Endothelial cell of umbilical vein (primary cell): ENCODE measurements around the gene RAB4A.
A peak's percentile ranks its signal among the peaks of the same experiment; 100 is the strongest.

ENCODE experiments used
- CTCF ChIP-seq, 2 donors: IDR thresholded peaks; 1 replicate in 1 of 2; 2 replicates in 1 of 2; pipeline ENCODE4 v1.5.1; 2011; ENCODE audit warnings: low read length in 2 of 2, mild to moderate bottlenecking in 2 of 2, moderate library complexity in 2 of 2, control low read depth in 1 of 2, inconsistent platforms in 1 of 2, low read depth in 1 of 2; ENCODE audit not compliant: insufficient read depth in 1 of 2; ENCODE audit errors: extremely low read depth in 1 of 2
- MYC ChIP-seq: IDR thresholded peaks from one replicate; pipeline ENCODE4 v1.6.1; 2011; ENCODE audit warnings: mild to moderate bottlenecking, low read depth, low read length
- POLR2A ChIP-seq: IDR thresholded peaks from 2 replicates; pipeline ENCODE4 v1.6.1; 2012; ENCODE audit warnings: low read depth, mild to moderate bottlenecking, control low read depth, low read length
- POLR2AphosphoS5 ChIP-seq: IDR thresholded peaks from 2 replicates; pipeline ENCODE4 v1.6.1; 2012; ENCODE audit warnings: low read depth, mild to moderate bottlenecking, control low read depth, low read length, moderate library complexity; ENCODE audit not compliant: insufficient read depth

GRCh38 chr1:229271448-229272159, 693 bp downstream of the RAB4A start:
- TF ChIP-seq POLR2AphosphoS5 = no peak
- peak in 1 of 2 donors; percentile 34 for TF ChIP-seq CTCF (IDR thresholded peaks at IDR 0.05; ENCODE audit: extremely low read depth in 1 of 2, insufficient read depth in 1 of 2, low read depth in 1 of 2, low read length in 2 of 2)
- TF ChIP-seq MYC = no peak
- TF ChIP-seq POLR2A = no peak
